Esophagus muscularis mucosa (tissue), 4 donors: Measurements from ENCODE around the gene MAFG. TPM values are rescaled to one million over a fixed set of nuclear protein-coding genes. Genes with fewer than 3 reads are reported as not detected.

Experiments
- DNase-seq: peaks from one replicate; pipeline ENCODE4 v3.0.0-alpha.2; 2017; ENCODE audit errors: extremely low spot score
- H3K27ac ChIP-seq, 4 donors: fragments of 200-600 bp; sonication (generic); replicated peaks in 1 of 4; 1 replicate in 3 of 4; 2 replicates in 1 of 4; pipeline ENCODE4 v1.5.1; 2016 to 2019; ENCODE audit warnings: mild to moderate bottlenecking in 1 of 4
- H3K27me3 ChIP-seq, 4 donors: fragments of 200-600 bp; sonication (generic); one replicate each; pipeline versions ENCODE4 v1.5.1 to v1.6.0; 2016 to 2019
- H3K36me3 ChIP-seq, 4 donors: fragments of 200-600 bp; sonication (generic); one replicate each; pipeline ENCODE4 v1.5.1; 2016 to 2019
- H3K4me1 ChIP-seq, 4 donors: fragments of 200-600 bp; sonication (generic); one replicate each; pipeline ENCODE4 v1.5.1; 2016 to 2019
- H3K4me3 ChIP-seq, 4 donors: fragments of 200-600 bp; sonication (generic); 1 replicate in 2 of 4; 2 replicates in 2 of 4; pipeline ENCODE4 v1.5.1; 2016 to 2019; ENCODE audit warnings: mild to moderate bottlenecking in 4 of 4, moderate library complexity in 1 of 4
- H3K9me3 ChIP-seq, 4 donors: fragments of 200-600 bp; sonication (generic); 1 replicate in 3 of 4; 2 replicates in 1 of 4; pipeline ENCODE4 v1.5.1; 2016 to 2019
- CTCF ChIP-seq, 3 experiments: fragments of 200-600 bp in 2 of 3; fragments of 450-650 bp in 1 of 3; sonication (generic) in 2 of 3; IDR thresholded peaks; one replicate each; pipeline ENCODE4 v1.5.1; 2017 to 2019; ENCODE audit warnings: antibody characterized with exemption in 3 of 3, mild to moderate bottlenecking in 2 of 3, moderate library complexity in 1 of 3
- EP300 ChIP-seq: sonication (generic); formaldehyde crosslinking; IDR thresholded peaks from one replicate; pipeline ENCODE4 v1.6.1; 2017; ENCODE audit warnings: antibody characterized with exemption
- POLR2A ChIP-seq: fragments of 450-650 bp; IDR thresholded peaks from one replicate; pipeline ENCODE4 v1.6.1; 2017; ENCODE audit warnings: antibody characterized with exemption, moderate library complexity, mild to moderate bottlenecking, low read depth
- POLR2AphosphoS5 ChIP-seq, 2 donors: sonication (generic); formaldehyde crosslinking; IDR thresholded peaks; one replicate each; pipeline ENCODE4 v1.6.1; 2017; ENCODE audit warnings: antibody characterized with exemption in 2 of 2
- WGBS: methylation state at CpG from one replicate; pipeline ENCODE4 v1.1.5; 2018; 5-methylcytosine and 5-hydroxymethylcytosine counted together
- intact Hi-C: fragments of 100-400 bp; cut with DNase I; formaldehyde crosslinking; loops from one replicate; pipeline ENCODE4 v1.15.1; 2023
- total RNA-seq, 4 donors: library from RNA; depleted of rRNA; stranded (reverse); fragments of >200 nt; gene quantifications; one replicate each; pipeline versions ENCODE4 v1.1.0 to v1.2.1, GENCODE V29; 2016

The MAFG gene
- total RNA-seq, 4 donors from 2014 or later = 23.7 to 41.7 (median 33.6) TPM

- Histone ChIP-seq H3K27me3 (peaks cover 10 to 100% (median 39%) of the 10 kb centered on the region in 4 donors), H3K9me3 (no peaks in the 10 kb centered on the region), H3K4me3 (peak overlapping the region; percentile 52 to 62 (median 54)), H3K4me1 (peaks cover 16 to 33% (median 27%) of the 10 kb centered on the region in 4 donors), H3K27ac (no peak overlapping the region), H3K36me3 (no peaks in the 10 kb centered on the region)
- 6% methylated on average over 10 of the region's 112 CpGs for WGBS
- TF ChIP-seq EP300 (no peak), POLR2AphosphoS5 (IDR thresholded peaks at IDR 0.05) (peak in 1 of 2 donors; percentile 16), CTCF (IDR thresholded peaks at IDR 0.05) (peak; percentile 73 to 97 (median 90)), POLR2A (no peak)
- intact Hi-C loops = loop anchor here (1.0 to 10.0 kb wide), 2 partner anchors 62 to 195 kb away; no protein-coding TSS in a partner anchor
- DNase-seq = no peak
These were observed 32.0 kb upstream of the MAFG start for GRCh38 chr17:81959362-81960129.

- 73% methylated on average over 15 of the region's 15 CpGs for WGBS
- Histone ChIP-seq H3K36me3 (no peaks in the 10 kb centered on the region), H3K9me3 (no peaks in the 10 kb centered on the region), H3K4me1 (peaks cover 16 to 33% (median 27%) of the 10 kb centered on the region in 4 donors), H3K27me3 (peaks cover 10 to 100% (median 42%) of the 10 kb centered on the region in 4 donors), H3K27ac (no peak overlapping the region), H3K4me3 (peak overlapping the region in 1 of 4 donors; percentile 52)
- intact Hi-C loops = loop anchor here (1.0 to 10.0 kb wide), 2 partner anchors 63 to 196 kb away; no protein-coding TSS in a partner anchor
- TF ChIP-seq EP300 (no peak), POLR2A (no peak), POLR2AphosphoS5 (IDR thresholded peaks at IDR 0.05) (no peak), CTCF (IDR thresholded peaks at IDR 0.05) (no peak)
- DNase-seq = no peak
These were observed 31.3 kb upstream of the MAFG start for GRCh38 chr17:81958633-81959342.

GRCh38 chr17:81957691-81958432 is 30.3 kb upstream of the MAFG start:
- Histone ChIP-seq H3K4me3 (no peak overlapping the region), H3K4me1 (peaks cover 16 to 33% (median 27%) of the 10 kb centered on the region in 4 donors), H3K27ac (no peak overlapping the region), H3K36me3 (no peaks in the 10 kb centered on the region), H3K9me3 (no peaks in the 10 kb centered on the region), H3K27me3 (peaks cover 10 to 100% (median 40%) of the 10 kb centered on the region in 4 donors)
- 93% methylated on average over 12 of the region's 19 CpGs for WGBS
- no peak for DNase-seq
- intact Hi-C loops = loop anchor here (10.0 kb wide), 1 partner anchor 197 kb away; no protein-coding TSS in a partner anchor
- no peak for TF ChIP-seq POLR2A

GRCh38 chr17:81956607-81957589 is 29.4 kb upstream of the MAFG start:
- intact Hi-C loops = loop anchor here (10.0 kb wide), 1 partner anchor 198 kb away; no protein-coding TSS in a partner anchor
- WGBS = 84% methylated on average over 20 of the region's 45 CpGs
- no peak for TF ChIP-seq POLR2A
- no peak for TF ChIP-seq CTCF (IDR thresholded peaks at IDR 0.05)
- TF ChIP-seq EP300 = no peak
- no peak for TF ChIP-seq POLR2AphosphoS5 (IDR thresholded peaks at IDR 0.05)

More at GRCh38 chr17:81956607-81957589, 29.4 kb upstream of the MAFG start:
- H3K27me3 ChIP-seq = peaks cover 10 to 97% (median 34%) of the 10 kb centered on the region in 4 donors
- no peak overlapping the region for H3K4me3 ChIP-seq
- no peaks in the 10 kb centered on the region for H3K36me3 ChIP-seq
- no peaks in the 10 kb centered on the region for H3K9me3 ChIP-seq
- no peak for DNase-seq
- no peak overlapping the region for H3K27ac ChIP-seq
- H3K4me1 ChIP-seq = peaks cover 15 to 29% (median 25%) of the 10 kb centered on the region in 4 donors
